CD4-positive, alpha-beta T cell treated with Interferon gamma for 1 hour (primary cell): Measurements from ENCODE around the gene TRMU.
"Not testable (repeated sequence)": the region's sequence is repeated elsewhere in the genome, so short reads cannot be mapped to it uniquely, and the experiment has no call there.

ENCODE experiments used
- DNase-seq: peaks from one replicate; pipeline ENCODE4 v3.0.0-alpha.2; 2020

Gene TRMU

DNA sequence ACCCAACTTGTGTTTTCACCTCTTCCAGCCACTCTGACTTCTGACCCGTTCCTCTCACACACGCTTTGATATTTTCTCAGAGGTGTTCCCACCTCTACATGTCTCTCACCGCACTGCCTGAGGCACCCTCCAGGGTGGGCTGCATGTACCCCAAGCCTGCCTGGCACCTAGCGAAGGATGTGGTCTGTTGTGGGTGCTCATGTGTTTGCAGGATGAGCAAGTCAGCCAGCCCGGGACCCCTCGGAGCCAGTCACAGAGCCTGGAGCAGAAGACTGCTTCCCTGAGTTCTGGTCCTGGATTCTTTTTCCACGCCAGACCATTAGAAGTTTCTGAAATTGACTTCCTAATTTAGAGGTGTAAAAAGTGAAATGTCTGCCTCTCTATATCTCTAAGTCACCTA is 35.0 kb upstream of the TRMU start:
- no peak for DNase-seq

GRCh38 chr22:46303347-46303965 is 32.1 kb upstream of the TRMU start:
- no peak for DNase-seq

- DNase-seq: no peak
These were observed 27.1 kb upstream of the TRMU start for GRCh38 chr22:46308283-46308988.

GRCh38 chr22:46309526-46310085 is 25.9 kb upstream of the TRMU start:
- no peak for DNase-seq

- no peak for DNase-seq
These were observed 23.5 kb upstream of the TRMU start for GRCh38 chr22:46312056-46312455.

DNA sequence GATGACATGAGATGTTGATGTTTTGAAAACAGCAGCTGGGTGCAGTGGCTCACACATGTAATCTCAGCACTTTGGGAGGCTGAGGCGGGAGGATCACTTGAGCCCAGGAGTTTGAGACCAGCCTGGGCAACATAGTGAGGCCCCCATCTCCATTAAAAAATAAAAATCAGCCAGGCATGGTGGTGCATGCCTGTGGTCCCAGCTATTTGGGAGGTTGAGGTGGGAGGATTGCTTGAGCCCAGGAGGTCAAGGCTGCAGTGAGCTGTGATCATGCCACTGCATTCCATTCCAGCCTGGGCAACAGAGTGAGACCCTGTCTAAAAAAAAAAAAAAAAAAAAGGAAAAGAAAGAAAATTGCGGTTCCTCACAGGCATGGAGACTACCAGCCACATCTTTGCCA is 22.7 kb upstream of the TRMU start:
- DNase-seq: not testable (repeated sequence)

- no peak for DNase-seq
These were observed 19.5 kb upstream of the TRMU start for GRCh38 chr22:46315976-46316375.

DNA sequence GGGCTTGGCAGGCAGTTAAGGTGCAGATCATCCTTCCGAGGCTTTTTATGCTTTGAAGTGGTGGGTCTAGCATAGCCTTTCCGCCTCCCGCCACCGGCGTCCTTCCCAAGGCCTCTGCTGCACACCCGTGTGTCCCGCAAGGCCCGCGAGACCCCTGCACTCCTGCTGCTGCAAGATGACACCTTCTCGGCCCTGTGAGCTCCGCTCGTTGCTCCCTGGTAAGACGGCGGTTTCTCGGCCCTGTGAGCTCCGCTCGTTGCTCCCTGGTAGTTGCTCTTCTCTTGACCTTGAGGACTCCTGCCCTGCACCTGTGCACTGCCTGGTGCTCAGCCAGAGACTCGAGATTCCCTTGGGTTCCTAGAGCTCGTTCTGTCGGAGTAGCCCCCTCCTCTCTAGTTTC is 17.9 kb upstream of the TRMU start:
- no peak for DNase-seq

GRCh38 chr22:46318576-46318975 is 16.9 kb upstream of the TRMU start:
- no peak for DNase-seq

DNA sequence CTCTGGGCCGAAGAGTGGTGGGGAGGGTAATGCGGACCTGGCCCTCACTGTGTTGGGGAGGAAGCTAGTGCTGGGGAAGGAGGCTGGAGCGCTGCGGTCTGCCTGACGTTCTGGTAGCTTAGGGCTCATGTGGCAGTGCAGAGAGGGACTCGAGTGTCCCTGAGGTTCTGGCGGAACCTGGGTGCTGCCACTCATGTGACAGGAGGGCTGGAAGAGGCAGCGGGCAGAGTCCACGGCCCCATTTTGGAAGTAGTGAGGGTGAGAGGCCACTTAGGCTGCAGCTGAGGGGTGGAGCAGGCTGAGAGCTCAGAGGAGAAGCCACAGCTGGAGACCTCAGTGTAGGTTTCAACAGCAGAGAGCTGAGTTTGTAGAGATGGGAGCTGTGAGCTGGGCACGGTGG is 16.2 kb upstream of the TRMU start:
- DNase-seq: no peak

DNA sequence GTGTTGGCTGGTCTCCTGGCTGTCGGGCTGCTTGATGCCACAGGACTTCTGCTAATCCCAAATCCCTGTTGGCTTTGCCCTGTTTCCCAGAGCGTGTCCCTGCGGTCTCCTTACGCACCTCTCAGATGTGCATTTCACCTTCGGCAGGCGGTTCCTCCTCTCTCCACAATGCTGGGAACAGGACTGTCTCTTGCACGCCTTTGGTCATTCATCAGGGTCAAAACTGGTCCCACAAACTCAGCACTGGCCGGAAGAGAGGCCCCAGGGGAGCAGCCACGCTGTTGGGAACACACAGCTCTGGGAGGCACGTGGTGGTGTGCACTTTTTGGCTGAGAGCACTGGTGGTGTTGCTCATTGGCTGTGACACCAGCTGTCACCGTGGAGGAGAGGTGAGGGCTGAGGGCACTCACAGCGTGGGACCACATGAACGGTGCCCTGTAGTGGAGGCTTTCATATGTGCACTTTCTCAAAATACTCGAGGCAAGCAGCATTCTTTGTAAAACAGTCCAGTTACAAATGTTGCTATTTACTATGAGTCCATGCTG is 15.3 kb upstream of the TRMU start:
- no peak for DNase-seq

GRCh38 chr22:46320716-46321386 is 14.7 kb upstream of the TRMU start:
- DNase-seq: no peak

DNA sequence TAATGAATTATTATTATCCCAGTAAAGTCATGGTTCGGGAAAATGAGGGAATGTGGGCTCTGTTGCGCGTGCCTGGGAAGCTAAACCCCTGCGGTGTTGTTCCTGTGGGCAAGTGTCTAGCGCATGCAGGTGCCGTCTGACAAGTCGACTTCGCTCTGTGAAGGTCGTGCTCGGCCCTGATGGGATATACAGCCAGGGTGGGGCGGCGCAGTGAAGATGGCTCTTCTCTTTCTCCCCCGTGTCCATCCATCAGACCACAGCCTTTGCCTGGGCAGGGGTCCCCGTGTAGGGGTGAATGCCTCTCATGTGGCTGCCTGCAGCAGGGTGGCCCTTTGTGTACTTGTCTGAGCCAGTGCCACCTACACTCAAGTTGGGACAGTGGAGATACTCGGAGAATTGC is 12.8 kb upstream of the TRMU start:
- no peak for DNase-seq

DNA sequence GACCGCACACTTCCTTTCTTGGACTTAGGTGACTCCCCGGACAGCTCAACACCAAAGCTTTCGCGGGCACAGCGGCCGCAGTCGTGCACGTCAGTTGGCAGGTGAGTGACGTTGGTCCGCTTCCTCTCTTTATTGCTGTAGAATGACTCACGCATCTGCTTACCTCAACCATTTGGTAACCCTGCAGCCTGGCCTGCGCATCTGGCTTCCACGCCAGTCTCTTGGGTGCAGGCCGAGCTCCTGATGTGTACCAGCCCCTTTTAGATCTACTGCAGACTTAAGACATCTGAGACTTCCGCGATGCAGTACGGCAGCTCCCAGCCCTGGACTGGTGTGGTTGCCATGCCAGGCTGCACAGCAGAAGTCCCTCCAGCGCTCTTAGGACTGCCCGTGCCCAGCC is 12.4 kb upstream of the TRMU start:
- no peak for DNase-seq

DNA sequence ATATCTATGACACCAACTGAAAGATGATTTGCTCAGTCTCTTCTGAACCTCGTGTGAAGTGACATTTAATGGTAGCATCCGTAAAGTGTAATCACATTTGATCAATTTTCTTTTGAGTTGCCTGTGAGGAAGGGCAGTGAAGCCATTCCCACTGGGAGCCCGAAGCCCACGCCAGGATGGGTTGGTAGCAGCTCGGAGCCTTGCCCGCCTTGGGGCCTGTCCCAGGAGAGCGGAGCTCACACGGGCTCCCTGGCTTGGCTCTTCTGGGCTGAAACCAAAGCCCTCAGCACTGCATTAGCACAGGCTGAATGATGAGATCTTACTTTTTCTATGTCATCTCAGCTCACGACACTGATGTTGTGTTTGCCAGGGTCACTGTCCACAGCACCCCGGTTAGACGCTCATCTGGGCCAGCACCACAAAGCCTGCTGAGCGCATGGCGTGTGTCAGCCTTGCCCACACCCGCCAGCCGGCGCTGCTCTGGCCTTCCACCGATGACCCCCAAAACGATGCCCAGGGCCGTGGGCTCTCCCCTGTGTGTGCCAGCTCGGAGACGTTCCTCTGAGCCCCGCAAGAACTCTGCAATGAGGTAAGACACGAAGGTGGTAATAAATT is 9.3 kb upstream of the TRMU start:
- DNase-seq: no peak

DNA sequence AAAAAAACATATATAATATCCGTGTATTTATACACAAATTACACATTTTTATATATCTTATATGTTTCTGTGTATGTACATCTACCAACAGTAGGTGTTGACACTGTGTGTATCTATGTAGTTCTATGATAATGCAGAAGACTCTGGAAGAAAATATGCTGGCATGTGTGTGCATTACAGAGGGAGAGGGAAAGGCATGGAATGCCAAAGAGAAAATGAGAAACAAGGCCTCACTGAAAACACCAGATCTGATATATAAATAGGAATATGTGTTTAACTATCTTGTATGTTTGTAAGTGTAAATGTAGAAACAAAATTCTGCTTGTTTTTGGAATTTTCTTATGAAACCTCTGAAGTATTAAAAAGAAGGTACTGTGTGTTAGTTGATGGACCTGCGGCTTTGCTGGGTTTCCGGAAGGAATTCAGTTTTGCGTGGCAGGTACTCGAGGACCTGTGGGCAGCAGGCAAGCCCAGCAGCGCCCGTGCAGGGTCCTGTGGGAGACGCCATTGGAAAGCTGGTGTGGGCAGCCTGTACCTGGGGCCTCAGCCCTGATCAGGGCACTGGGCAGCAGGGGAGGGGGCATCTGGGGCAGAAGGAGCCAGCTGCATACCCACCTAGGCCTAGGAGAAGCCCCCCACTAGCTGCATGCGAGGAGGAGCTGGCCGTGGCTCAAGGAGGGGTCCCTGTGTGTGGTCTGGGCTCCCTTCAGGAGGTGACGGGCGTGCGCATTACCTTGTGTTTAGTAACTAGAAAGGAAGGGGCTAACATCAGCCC is 7.6 kb upstream of the TRMU start:
- no peak for DNase-seq

DNA sequence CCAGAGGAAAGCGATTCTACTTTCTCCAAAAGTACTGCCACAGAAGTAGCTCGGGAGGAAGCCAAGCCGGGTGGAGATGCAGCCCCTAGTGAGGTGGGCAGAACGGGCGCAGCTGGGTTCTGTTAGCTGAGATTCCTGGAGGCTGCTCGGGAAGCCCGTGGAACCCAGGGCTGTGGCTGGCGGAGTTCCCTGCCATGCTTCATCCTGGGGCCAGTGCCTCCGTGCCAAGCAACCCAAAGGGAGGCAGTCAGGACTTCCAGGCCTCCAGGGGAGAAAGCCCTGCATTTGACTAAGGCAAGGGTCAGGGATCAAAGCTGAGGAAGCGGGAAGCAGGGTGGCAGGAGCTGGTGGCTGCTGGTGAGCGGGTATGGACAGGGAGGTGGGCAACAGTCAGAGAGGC is 6.7 kb upstream of the TRMU start:
- no peak for DNase-seq

DNA sequence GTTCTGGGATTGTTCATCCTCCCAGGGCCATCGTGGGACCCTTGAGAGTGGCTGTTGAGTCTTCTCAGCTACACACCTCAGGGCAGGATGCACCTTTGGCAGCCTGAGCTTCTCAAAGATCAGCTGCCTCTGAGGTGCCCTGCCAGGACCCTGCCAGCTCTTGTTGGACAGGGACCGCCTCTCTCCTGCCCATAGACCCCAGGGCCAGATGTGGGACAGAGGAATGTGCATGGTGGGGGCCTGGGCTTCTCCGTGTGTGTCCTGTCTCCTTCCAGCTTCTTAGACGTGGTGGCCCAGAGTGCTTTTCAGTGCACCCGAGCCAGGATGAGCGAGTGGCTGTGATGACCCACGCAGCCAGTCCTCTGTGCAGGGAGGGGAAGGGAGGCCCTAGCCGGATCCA is 5.9 kb upstream of the TRMU start:
- no peak for DNase-seq

DNA sequence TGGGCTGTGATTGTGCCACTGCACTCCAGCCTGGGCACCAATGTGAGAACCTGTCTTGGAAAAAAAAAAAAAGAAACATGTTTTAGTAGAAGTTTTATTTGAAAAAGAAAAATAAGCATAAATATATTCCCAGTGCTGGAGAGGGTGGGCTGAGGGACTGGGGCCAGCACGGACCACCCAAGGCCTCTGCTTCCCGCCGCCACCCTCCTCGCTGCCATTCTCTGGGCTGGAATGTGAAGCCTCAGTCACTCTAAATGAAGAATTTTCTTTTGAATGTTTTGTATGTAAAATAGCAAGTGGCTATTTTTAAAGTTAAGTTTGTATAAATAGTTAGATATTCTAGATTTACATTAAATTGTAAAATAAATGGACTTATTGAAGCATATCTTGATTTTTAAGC is 5.1 kb upstream of the TRMU start:
- DNase-seq: no peak

GRCh38 chr22:46331496-46331895 is 4.0 kb upstream of the TRMU start:
- DNase-seq: no peak

- DNase-seq: no peak
These were observed 885 bp downstream of the TRMU start for GRCh38 chr22:46336119-46337078.
